ENCODE measurements around the gene SPANXN2. TPM values are rescaled to one million over a fixed set of nuclear protein-coding genes. Genes with fewer than 3 reads are reported as not detected.

SPANXN2 gene
- total RNA-seq, 1 experiment from 2014 or later: not detected

DNA sequence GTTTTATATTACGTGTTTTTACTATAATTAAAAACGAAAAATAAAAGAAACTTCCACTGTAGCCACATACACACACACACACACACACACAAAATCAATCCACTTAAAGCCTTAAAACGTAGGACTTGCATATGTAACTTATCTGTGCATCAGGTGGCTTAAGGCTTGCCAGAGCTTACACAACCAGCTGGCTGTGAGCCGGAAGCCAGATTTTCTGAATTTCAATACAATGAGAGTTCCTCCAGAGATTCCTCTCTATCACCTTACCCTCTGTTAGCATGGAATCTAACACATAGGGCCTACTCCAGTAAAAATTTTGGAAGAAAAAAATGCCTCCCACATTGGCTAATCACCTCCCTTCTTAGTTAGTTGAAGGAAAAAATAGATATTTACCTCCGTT is 56.8 kb downstream of the SPANXN2 start:
- TF ChIP-seq, protein P1, sequence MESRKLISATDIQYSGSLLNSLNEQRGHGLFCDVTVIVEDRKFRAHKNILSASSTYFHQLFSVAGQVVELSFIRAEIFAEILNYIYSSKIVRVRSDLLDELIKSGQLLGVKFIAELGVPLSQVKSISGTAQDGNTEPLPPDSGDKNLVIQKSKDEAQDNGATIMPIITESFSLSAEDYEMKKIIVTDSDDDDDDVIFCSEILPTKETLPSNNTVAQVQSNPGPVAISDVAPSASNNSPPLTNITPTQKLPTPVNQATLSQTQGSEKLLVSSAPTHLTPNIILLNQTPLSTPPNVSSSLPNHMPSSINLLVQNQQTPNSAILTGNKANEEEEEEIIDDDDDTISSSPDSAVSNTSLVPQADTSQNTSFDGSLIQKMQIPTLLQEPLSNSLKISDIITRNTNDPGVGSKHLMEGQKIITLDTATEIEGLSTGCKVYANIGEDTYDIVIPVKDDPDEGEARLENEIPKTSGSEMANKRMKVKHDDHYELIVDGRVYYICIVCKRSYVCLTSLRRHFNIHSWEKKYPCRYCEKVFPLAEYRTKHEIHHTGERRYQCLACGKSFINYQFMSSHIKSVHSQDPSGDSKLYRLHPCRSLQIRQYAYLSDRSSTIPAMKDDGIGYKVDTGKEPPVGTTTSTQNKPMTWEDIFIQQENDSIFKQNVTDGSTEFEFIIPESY (IDR thresholded peaks at IDR 0.05; ENCODE audit: extremely low read depth, insufficient replicate concordance, low read length): no peak
- TF ChIP-seq RAD21 (IDR thresholded peaks at IDR 0.05; ENCODE audit: low read depth): no peak
- no peak for TF ChIP-seq SRF (IDR thresholded peaks at IDR 0.05; ENCODE audit: low read depth)
- TF ChIP-seq JUND (IDR thresholded peaks at IDR 0.05): no peak
- no peaks in the 10 kb centered on the region for H3K4me1 ChIP-seq (ENCODE audit: control insufficient read depth in 1 of 2, insufficient read depth in 2 of 2, low read length in 2 of 2)
- H4K20me1 ChIP-seq (ENCODE audit: insufficient read depth): no peaks in the 10 kb centered on the region
- H3K4me2 ChIP-seq (ENCODE audit: low read length): no peak overlapping the region
- H3K4me3 ChIP-seq (replicated peaks in 1 of 2; ENCODE audit: low read depth in 1 of 2, low read length in 2 of 2): no peak overlapping the region
- ChIA-PET CTCF (no interaction called here), RAD21 (ENCODE audit: low non-redundant PET in 1 of 2, low total read pairs in 2 of 2, uncharacterized antibody in 2 of 2, unreplicated experiment in 2 of 2) (no interaction called here), POLR2A (no interaction called here)
- H2AFZ ChIP-seq (ENCODE audit: low read depth, low read length, poor library complexity, severe bottlenecking): no peak overlapping the region
- BruUV-seq (replicated peaks): no TSS peak
- H3K9me2 ChIP-seq (ENCODE audit: insufficient read depth): no peaks in the 10 kb centered on the region
- intact Hi-C loops (cut with micrococcal nuclease): no loop called here
- no peaks in the 10 kb centered on the region for H3K27me3 ChIP-seq (ENCODE audit: insufficient read depth, low read length)
- no peak overlapping the region for H3K9ac ChIP-seq (ENCODE audit: low read length)
- DNase-seq (ENCODE audit: low read depth, low spot score): no peak
- H3K36me3 ChIP-seq (ENCODE audit: control insufficient read depth in 1 of 2, insufficient read depth in 2 of 2, low read length in 2 of 2): no peaks in the 10 kb centered on the region
- H3K79me2 ChIP-seq (ENCODE audit: insufficient read depth, low read length): no peaks in the 10 kb centered on the region
- no peak for ATAC-seq
- no peaks in the 10 kb centered on the region for H3K9me3 ChIP-seq (ENCODE audit: control insufficient read depth in 1 of 2, insufficient read depth in 1 of 2, low read depth in 1 of 2, low read length in 2 of 2)
- H3K27ac ChIP-seq (ENCODE audit: low read depth, low read length): no peak overlapping the region

Other genes starting within 250 kb of the SPANXN2 start
- gene SPANXN3, start 203.3 kb downstream of the SPANXN2 start, total RNA-seq (2021; ENCODE audit: unreplicated experiment): not detected
- gene SLITRK4, start 84.7 kb downstream of the SPANXN2 start, total RNA-seq (2021; ENCODE audit: unreplicated experiment): not detected
- not detected for gene UBE2NL, start 163.3 kb upstream of the SPANXN2 start, total RNA-seq (2021; ENCODE audit: unreplicated experiment)